Measurements from ENCODE around the gene CELF6.

DNA sequence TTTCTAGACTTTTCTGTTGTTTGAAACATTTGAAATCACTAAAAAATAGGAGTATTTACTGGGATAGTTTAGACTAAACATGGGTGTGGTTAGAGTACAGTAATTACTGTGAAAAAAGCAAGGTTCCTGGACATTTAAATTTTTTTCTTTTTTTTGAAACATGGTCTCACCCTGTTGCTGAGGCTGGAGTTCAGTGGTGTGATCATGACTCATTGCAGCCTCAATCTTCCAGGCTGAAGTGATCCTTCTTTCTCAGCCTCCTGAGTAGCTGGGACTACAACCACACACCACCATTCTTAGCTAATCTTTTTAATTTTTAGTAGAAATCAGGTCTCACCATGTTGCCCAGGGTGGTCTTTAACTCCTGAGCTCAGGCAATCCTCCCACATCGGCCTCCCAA lies 20.4 kb upstream of the CELF6 start:
- TF ChIP-seq, protein P1, sequence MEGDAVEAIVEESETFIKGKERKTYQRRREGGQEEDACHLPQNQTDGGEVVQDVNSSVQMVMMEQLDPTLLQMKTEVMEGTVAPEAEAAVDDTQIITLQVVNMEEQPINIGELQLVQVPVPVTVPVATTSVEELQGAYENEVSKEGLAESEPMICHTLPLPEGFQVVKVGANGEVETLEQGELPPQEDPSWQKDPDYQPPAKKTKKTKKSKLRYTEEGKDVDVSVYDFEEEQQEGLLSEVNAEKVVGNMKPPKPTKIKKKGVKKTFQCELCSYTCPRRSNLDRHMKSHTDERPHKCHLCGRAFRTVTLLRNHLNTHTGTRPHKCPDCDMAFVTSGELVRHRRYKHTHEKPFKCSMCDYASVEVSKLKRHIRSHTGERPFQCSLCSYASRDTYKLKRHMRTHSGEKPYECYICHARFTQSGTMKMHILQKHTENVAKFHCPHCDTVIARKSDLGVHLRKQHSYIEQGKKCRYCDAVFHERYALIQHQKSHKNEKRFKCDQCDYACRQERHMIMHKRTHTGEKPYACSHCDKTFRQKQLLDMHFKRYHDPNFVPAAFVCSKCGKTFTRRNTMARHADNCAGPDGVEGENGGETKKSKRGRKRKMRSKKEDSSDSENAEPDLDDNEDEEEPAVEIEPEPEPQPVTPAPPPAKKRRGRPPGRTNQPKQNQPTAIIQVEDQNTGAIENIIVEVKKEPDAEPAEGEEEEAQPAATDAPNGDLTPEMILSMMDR (IDR thresholded peaks at IDR 0.05), result no peak
- TF ChIP-seq POLR2A (IDR thresholded peaks at IDR 0.05), result no peak

All from lower leg skin (tissue), 3 donors.